PC-3 (cell line): ENCODE data around the gene MLLT10. TPM values are rescaled to one million over a fixed set of nuclear protein-coding genes. Genes with fewer than 3 reads are reported as not detected.

Experiments used
- ATAC-seq: fragments of 200-7000 bp; cut with Tn5 transposase; 2 replicates; pipeline ENCODE4 v1.9.1; 2020; ENCODE audit warnings: mild to moderate bottlenecking, moderate library complexity
- BruUV-seq: library from RNA; stranded (reverse); fragments of 400-500 nt; replicated peaks from 2 replicates; lab custom pipeline; 2021; lab: Mats Ljungman, UMichigan
- CTCF ChIA-PET: fragments of 300-600 bp; sonication (Branson Sonifier 250); formaldehyde crosslinking; loops from one replicate; lab custom pipeline; 2022; ENCODE audit warnings: antibody characterized with exemption; lab: Charles Lee
- POLR2A ChIA-PET: fragments of 300-600 bp; sonication (Branson Sonifier 250); formaldehyde crosslinking; loops from one replicate; lab custom pipeline; 2022; ENCODE audit warnings: antibody characterized with exemption; ENCODE audit not compliant: unreplicated experiment; lab: Charles Lee
- DNase-seq: peaks from one replicate; pipeline ENCODE4 v3.0.0-alpha.2; 2015
- H2AFZ ChIP-seq: fragments of 300-600 bp; sonication (generic); 2 replicates; pipeline ENCODE4 v1.6.0; 2016; ENCODE audit warnings: antibody characterized with exemption, low read length
- H3F3A ChIP-seq: fragments of 300-600 bp; sonication (generic); one replicate; pipeline ENCODE4 v1.6.0; 2017; ENCODE audit warnings: antibody characterized with exemption, low read length, control low read depth, mild to moderate bottlenecking; ENCODE audit not compliant: unreplicated experiment
- H3K27ac ChIP-seq: fragments of 300-600 bp; sonication (generic); 2 replicates; pipeline ENCODE4 v1.5.1; 2016; ENCODE audit warnings: mild to moderate bottlenecking, low read length
- H3K27me3 ChIP-seq: fragments of 300-600 bp; sonication (generic); 2 replicates; pipeline ENCODE4 v1.6.1; 2016; ENCODE audit warnings: low read length, mixed read lengths
- H3K36me3 ChIP-seq: fragments of 300-600 bp; sonication (generic); 2 replicates; pipeline ENCODE4 v1.6.1; 2016; ENCODE audit warnings: low read depth, mixed run types, low read length, mixed read lengths
- H3K4me1 ChIP-seq: fragments of 300-600 bp; sonication (generic); 2 replicates; pipeline ENCODE4 v1.5.1; 2016; ENCODE audit warnings: low read length; ENCODE audit not compliant: insufficient read depth
- H3K4me2 ChIP-seq: fragments of 300-600 bp; sonication (generic); 2 replicates; pipeline ENCODE4 v1.6.0; 2016; ENCODE audit warnings: low read length
- H3K4me3 ChIP-seq: fragments of 300-600 bp; sonication (generic); 2 replicates; pipeline ENCODE4 v1.5.1; 2016; ENCODE audit warnings: mild to moderate bottlenecking, low read length, mixed read lengths
- H3K79me2 ChIP-seq: fragments of 300-600 bp; sonication (generic); 2 replicates; pipeline ENCODE4 v1.6.1; 2017; ENCODE audit warnings: low read length, mixed read lengths
- H3K9ac ChIP-seq: fragments of 300-600 bp; sonication (generic); 2 replicates; pipeline ENCODE4 v1.6.0; 2016; ENCODE audit warnings: mild to moderate bottlenecking, low read length
- H3K9me2 ChIP-seq: fragments of 300-600 bp; sonication (generic); replicated peaks from 2 replicates; pipeline ENCODE4 v1.6.1; 2016; ENCODE audit warnings: mixed run types, low read length, mixed read lengths
- H3K9me3 ChIP-seq: fragments of 300-600 bp; sonication (generic); 2 replicates; pipeline ENCODE4 v1.6.1; 2016; ENCODE audit warnings: low read length, mixed read lengths
- H4K20me1 ChIP-seq: fragments of 300-600 bp; sonication (generic); 2 replicates; pipeline ENCODE4 v1.6.1; 2016; ENCODE audit warnings: low read length, mixed read lengths
- EZH2 ChIP-seq: fragments of 300-600 bp; sonication (generic); IDR thresholded peaks from one replicate; pipeline ENCODE4 v1.6.1; 2017; ENCODE audit warnings: antibody characterized with exemption, mild to moderate bottlenecking, low read length; ENCODE audit not compliant: unreplicated experiment
- EZH2phosphoT487 ChIP-seq: fragments of 300-600 bp; sonication (generic); IDR thresholded peaks from 2 replicates; pipeline ENCODE4 v1.6.1; 2018; ENCODE audit warnings: mild to moderate bottlenecking, antibody characterized with exemption, low read length, borderline replicate concordance
- intact Hi-C: fragments of 100-400 bp; cut with micrococcal nuclease; formaldehyde crosslinking; loops from 2 replicates; pipeline ENCODE4 v1.9.0; 2023
- total RNA-seq: library from RNA; depleted of rRNA; stranded (reverse); fragments of >200 nt; gene quantifications from 2 replicates; pipeline ENCODE4 v1.2.3, GENCODE V29; 2014
- TF ChIP-seq, protein P1 (sequence below): fragments of 300-600 bp; sonication (generic); conservative IDR thresholded peaks from 2 replicates; pipeline ENCODE4 v1.5.1; 2017; ENCODE audit warnings: antibody characterized with exemption, low read depth, mild to moderate bottlenecking, low read length

MLLT10 gene
- total RNA-seq, 1 experiment from 2014 or later = 32.5 TPM

DNA sequence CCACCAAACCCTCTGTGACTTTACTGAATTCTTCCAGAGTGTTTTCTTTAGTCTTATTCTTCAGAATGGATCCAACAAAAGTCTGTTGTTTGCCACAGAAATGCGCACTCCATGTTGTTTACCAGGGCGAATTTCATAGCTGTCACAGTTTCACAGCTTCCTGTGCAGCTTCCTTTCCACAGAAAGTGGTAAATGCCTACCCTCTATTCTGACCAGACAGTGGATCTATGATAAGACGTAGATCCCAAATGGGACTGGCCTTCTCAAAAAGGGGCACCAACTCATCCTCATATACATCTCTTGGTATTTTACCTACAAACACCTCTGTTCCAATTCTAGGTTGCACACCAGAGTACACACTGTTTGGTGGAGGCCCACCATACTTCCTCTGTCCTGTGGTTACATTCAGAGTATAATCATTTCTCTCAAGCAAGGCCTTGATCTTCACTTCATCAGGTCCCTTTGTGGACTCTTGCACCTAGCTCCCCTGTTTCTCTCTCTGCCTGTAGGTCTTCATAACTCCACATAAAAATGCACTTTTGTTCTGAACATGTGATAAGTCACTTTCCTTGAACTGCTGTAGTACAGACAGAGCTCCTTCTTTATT, 91.7 kb downstream of the MLLT10 start:
- Histone ChIP-seq H3K79me2 (no peaks in the 10 kb centered on the region), H3K9me2 (no peaks in the 10 kb centered on the region), H3K4me2 (no peak overlapping the region), H3K27me3 (no peaks in the 10 kb centered on the region), H3K9ac (no peak overlapping the region), H3K27ac (no peak overlapping the region), H2AFZ (no peak overlapping the region), H3K36me3 (no peaks in the 10 kb centered on the region; the same call in 1 of the 2 replicates), H3K4me1 (no peaks in the 10 kb centered on the region), H4K20me1 (no peaks in the 10 kb centered on the region), H3K9me3 (no peaks in the 10 kb centered on the region), H3F3A (no peaks in the 10 kb centered on the region), H3K4me3 (no peak overlapping the region)
- ATAC-seq (no peak), DNase-seq (no peak)
- BruUV-seq = no TSS peak
- TF ChIP-seq EZH2 (no peak), EZH2phosphoT487 (no peak)
- TF ChIP-seq, protein P1, sequence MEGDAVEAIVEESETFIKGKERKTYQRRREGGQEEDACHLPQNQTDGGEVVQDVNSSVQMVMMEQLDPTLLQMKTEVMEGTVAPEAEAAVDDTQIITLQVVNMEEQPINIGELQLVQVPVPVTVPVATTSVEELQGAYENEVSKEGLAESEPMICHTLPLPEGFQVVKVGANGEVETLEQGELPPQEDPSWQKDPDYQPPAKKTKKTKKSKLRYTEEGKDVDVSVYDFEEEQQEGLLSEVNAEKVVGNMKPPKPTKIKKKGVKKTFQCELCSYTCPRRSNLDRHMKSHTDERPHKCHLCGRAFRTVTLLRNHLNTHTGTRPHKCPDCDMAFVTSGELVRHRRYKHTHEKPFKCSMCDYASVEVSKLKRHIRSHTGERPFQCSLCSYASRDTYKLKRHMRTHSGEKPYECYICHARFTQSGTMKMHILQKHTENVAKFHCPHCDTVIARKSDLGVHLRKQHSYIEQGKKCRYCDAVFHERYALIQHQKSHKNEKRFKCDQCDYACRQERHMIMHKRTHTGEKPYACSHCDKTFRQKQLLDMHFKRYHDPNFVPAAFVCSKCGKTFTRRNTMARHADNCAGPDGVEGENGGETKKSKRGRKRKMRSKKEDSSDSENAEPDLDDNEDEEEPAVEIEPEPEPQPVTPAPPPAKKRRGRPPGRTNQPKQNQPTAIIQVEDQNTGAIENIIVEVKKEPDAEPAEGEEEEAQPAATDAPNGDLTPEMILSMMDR = no peak
- ChIA-PET CTCF (no interaction called here), POLR2A (no interaction called here)
- intact Hi-C loops = no loop called here

DNA sequence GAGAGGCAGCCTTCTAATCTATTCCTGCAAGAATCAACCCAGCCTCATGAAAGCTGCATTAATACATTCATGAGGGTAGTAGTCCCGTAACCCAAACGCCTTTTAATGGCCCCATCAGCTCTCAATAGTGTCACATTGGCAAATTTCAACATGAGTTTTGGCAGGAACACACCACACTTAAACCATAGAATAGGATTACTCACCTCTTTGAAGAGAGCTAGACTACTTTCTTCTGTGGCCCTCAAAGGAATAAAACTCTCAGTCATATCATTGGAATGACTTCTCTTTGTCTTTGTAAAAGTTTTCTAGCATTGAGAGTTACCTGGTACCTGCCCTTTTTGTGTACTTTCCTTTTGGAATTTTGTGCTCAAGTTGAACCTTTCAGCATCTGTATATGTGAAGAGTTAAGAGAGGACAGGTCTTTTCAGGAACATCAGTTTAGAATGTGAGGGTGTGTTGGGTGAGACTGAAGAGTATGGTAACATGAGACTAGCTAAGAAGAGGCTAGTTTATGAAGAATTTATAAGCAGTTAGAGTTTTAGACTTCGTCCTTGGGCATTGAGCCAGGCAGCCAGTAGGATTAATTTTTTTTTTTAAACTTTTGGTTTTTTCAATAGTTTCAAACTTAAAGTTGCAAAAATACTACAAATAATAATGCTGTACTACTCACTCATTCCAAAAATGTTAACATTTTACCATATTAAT, 92.6 kb downstream of the MLLT10 start:
- Histone ChIP-seq H3K9ac (no peak overlapping the region), H3K36me3 (no peaks in the 10 kb centered on the region; the same call in 1 of the 2 replicates), H3K4me3 (no peak overlapping the region), H3K9me3 (no peaks in the 10 kb centered on the region), H3K27ac (no peak overlapping the region), H3F3A (no peaks in the 10 kb centered on the region), H3K27me3 (no peaks in the 10 kb centered on the region), H4K20me1 (no peaks in the 10 kb centered on the region), H2AFZ (no peak overlapping the region), H3K4me1 (no peaks in the 10 kb centered on the region), H3K9me2 (no peaks in the 10 kb centered on the region), H3K4me2 (no peak overlapping the region), H3K79me2 (no peaks in the 10 kb centered on the region)
- ATAC-seq (no peak), DNase-seq (peak; percentile 13)
- ChIA-PET CTCF (no interaction called here), POLR2A (no interaction called here)
- TF ChIP-seq, protein P1 = no peak
- TF ChIP-seq EZH2 (no peak), EZH2phosphoT487 (no peak)
- intact Hi-C loops = no loop called here
- BruUV-seq = no TSS peak

DNA sequence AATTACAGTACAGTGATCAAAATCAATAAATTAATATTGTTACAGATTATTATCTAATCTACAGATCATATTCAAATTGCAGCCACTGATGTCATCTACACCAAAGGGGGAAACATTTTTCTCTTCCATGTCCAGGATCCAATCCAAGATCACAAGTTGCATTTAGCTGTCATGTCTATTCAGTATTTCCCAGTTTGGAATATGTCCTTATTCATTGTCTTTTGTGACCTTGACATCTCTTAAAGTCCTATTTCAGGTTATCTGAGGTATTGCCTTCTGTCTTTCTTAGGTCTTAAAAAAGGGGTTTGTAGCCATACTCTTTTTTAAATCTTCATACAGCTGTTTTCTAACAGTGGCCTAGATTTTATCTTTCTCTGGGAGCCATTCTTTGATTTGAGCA, 93.3 kb downstream of the MLLT10 start:
- POLR2A ChIA-PET = no interaction called here
- CTCF ChIA-PET = no interaction called here
- DNase-seq = no peak
- Histone ChIP-seq H3K36me3 (no peaks in the 10 kb centered on the region; the same call in 1 of the 2 replicates), H4K20me1 (no peaks in the 10 kb centered on the region), H2AFZ (no peak overlapping the region), H3K4me3 (no peak overlapping the region), H3K27ac (no peak overlapping the region), H3K4me2 (no peak overlapping the region), H3K4me1 (no peaks in the 10 kb centered on the region), H3K9ac (no peak overlapping the region), H3F3A (no peaks in the 10 kb centered on the region), H3K27me3 (no peaks in the 10 kb centered on the region), H3K9me3 (no peaks in the 10 kb centered on the region), H3K9me2 (no peaks in the 10 kb centered on the region), H3K79me2 (no peaks in the 10 kb centered on the region)
- intact Hi-C loops = no loop called here
- TF ChIP-seq EZH2 (no peak), EZH2phosphoT487 (no peak)
- TF ChIP-seq, protein P1 = no peak
- no peak for ATAC-seq
- no TSS peak for BruUV-seq
